Skeletal muscle tissue (tissue), 4 donors: ENCODE measurements around the gene PAM16. TPM values are rescaled to one million over a fixed set of nuclear protein-coding genes. Genes with fewer than 3 reads are reported as not detected.

ENCODE experiments used
- H3K27ac ChIP-seq: one replicate; pipeline ENCODE4 v1.7.0; 2013; ENCODE audit warnings: mild to moderate bottlenecking, low read depth, low read length, inconsistent platforms
- H3K27me3 ChIP-seq, 3 donors: one replicate each; pipeline ENCODE4 v1.7.0; 2013; ENCODE audit warnings: low read length in 3 of 3; ENCODE audit not compliant: control insufficient read depth in 3 of 3, insufficient read depth in 3 of 3
- H3K36me3 ChIP-seq, 3 donors: one replicate each; pipeline ENCODE4 v1.7.0; 2013; ENCODE audit warnings: low read length in 3 of 3; ENCODE audit not compliant: control insufficient read depth in 3 of 3, insufficient read depth in 3 of 3
- H3K4me1 ChIP-seq, 3 donors: one replicate each; pipeline ENCODE4 v1.7.0; 2013; ENCODE audit warnings: low read length in 3 of 3, mild to moderate bottlenecking in 3 of 3; ENCODE audit not compliant: control insufficient read depth in 3 of 3, insufficient read depth in 3 of 3
- H3K4me3 ChIP-seq, 3 donors: one replicate each; pipeline ENCODE4 v1.7.0; 2013; ENCODE audit warnings: low read length in 3 of 3
- H3K9ac ChIP-seq, 3 donors: one replicate each; pipeline ENCODE4 v1.7.0; 2013; ENCODE audit warnings: low read length in 3 of 3, mild to moderate bottlenecking in 3 of 3, moderate library complexity in 2 of 3, low read depth in 1 of 3
- H3K9me3 ChIP-seq, 3 donors: one replicate each; pipeline ENCODE4 v1.7.0; 2013; ENCODE audit warnings: low read length in 3 of 3; ENCODE audit not compliant: control insufficient read depth in 3 of 3
- total RNA-seq: library from RNA; depleted of rRNA; stranded (reverse); fragments of >200 nt; gene quantifications from one replicate; pipeline ENCODE4 v1.2.3, GENCODE V29; 2014
- donor health status: Osteomylitis.

The PAM16 gene
- total RNA-seq, 1 donor from 2014 or later, result 32.9 TPM

DNA sequence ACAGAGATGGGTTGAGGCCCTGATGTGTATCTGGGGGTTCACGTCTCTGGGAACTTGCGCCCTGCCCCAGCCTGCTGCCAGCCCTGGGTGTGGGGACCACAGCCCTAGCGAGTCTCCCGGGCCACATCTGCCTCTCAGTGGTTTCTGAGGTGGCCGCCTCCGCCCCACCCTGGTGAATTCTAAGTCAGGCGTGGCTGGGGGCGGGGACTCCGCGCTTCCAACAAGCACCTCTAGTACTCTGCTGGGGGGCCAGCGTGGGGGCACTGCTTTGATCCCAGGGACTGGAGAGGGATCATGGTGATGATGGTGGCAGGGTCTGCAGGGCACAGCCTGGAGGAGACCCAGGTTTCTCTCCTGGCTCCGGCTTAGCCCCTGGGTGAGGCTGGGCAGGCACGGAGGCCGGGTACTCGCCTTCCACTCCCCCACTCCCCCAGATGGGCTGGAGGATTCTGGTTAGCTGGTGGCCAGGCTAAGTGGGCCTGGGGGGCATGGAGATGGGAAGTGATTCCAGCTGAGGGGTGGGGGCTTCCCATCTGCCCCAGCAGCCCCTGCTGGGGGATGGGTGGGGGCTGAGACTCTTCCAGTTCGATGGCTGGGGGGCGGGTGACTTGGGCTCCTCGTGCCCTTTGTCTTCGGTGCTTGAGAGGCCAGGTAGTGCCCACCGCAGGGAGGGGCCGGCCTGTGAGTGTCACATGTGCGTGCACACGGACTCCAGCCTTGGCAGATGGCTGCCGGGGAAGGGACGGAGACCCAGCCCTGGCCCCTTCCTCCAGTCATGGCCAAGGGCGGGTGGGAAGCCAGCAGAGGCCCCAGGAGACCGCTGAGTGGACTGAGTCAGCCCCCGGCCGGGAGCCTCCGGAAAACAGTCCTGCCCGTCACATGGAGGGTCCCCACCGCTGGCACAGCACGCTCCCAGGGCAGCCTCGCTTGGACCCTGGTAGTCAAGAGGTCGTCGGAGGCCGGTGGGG, 31.4 kb downstream of the PAM16 start:
- Histone ChIP-seq H3K4me3 (no peak overlapping the region), H3K4me1 (peaks cover 50 to 67% (median 56%) of the 10 kb centered on the region in 3 donors), H3K27ac (peak overlapping the region; percentile 77), H3K9me3 (no peaks in the 10 kb centered on the region), H3K9ac (peak overlapping the region; percentile 23 to 51 (median 33)), H3K27me3 (peaks cover 16 to 36% (median 16%) of the 10 kb centered on the region in 3 donors), H3K36me3 (no peaks in the 10 kb centered on the region)

- H3K27ac ChIP-seq, result peak overlapping the region; percentile 77
- peaks cover 48 to 66% (median 52%) of the 10 kb centered on the region in 3 donors for H3K4me1 ChIP-seq
- no peak overlapping the region for H3K4me3 ChIP-seq
Measured at GRCh38 chr16:4318967-4319366, 32.2 kb downstream of the PAM16 start.

DNA sequence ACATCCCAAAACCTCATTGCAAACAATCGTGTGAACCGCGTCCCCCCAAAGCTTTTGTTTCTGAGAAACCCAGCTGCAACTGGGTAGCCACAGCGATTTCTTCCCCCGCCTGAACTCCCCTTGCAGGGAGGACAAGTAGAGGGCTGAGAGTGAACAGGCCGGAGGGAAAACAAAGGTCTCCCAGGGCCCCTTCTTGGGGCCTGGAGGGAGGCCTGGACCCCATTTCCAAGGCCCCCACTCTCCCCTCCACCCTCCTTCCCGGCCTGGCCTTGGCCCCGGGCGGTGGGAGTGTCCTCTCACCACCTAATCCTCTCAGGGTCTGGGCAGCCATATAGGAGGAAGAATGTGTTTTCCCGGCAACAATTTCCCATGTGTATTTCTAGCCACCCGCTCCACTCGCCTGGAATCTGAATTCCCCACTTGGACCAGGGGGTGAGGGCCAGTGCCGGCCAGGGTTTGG, 32.6 kb downstream of the PAM16 start:
- no peaks in the 10 kb centered on the region for H3K36me3 ChIP-seq
- H3K9ac ChIP-seq, result peak overlapping the region in 1 of 3 donors; percentile 23
- H3K27ac ChIP-seq, result peak overlapping the region; percentile 77
- peaks cover 24 to 48% (median 28%) of the 10 kb centered on the region in 3 donors for H3K27me3 ChIP-seq
- peaks cover 44 to 63% (median 48%) of the 10 kb centered on the region in 3 donors for H3K4me1 ChIP-seq
- no peak overlapping the region for H3K4me3 ChIP-seq
- no peaks in the 10 kb centered on the region for H3K9me3 ChIP-seq

More at GRCh38 chr16:4318967-4319366, 32.2 kb downstream of the PAM16 start:
- Histone ChIP-seq H3K9ac (peak overlapping the region in 1 of 3 donors; percentile 23), H3K36me3 (no peaks in the 10 kb centered on the region), H3K27me3 (peaks cover 21 to 44% (median 24%) of the 10 kb centered on the region in 3 donors), H3K9me3 (no peaks in the 10 kb centered on the region)

DNA sequence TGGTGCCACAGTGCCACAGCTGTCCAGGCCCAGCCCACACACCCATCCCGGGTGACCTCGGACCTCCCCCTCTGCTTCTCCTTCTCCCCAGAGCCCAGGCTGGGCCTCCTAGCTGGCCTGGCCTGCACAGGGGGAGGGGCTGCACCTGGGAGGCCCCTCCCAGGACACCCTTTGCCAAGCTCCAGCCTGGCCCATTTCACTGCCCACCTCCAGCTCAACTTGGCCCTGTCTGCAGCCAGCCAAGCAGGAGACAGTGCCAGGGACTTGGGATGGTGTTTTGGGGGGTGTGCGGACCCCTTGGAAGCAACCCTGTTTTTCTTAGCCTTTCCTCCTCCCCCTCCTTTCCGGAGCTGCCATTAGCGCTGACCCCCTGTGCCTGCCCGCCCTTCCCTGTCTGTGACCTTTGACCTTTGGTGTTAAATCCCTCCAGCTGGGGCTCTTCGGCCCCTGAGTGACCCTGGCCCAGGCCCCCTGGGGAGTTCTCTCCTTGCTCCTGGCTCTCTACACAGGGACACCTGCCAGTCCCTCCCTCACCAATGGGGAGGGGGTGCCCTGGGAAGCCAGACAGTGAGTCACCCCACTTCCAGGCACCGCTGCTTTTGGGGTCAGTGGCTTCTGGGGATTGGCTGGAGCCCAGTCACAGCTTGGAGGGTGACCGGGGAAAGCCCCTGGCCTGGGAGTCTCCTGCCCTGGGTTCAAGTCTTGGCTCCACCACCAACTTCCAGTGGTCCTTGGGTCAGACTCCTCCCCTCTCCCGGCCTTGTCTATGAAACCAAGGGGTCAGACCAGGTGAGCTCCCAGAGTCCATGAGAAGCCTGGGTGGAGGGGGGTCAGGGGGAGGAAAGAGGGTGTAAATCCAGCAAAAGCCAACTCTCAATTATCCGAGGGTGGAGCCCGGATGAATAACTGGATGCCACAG, 33.3 kb downstream of the PAM16 start:
- Histone ChIP-seq H3K9me3 (no peaks in the 10 kb centered on the region), H3K9ac (peak overlapping the region in 2 of 3 donors; percentile 56 to 72), H3K4me1 (peaks cover 42 to 58% (median 46%) of the 10 kb centered on the region in 3 donors), H3K36me3 (no peaks in the 10 kb centered on the region), H3K27ac (peak overlapping the region; percentile 77), H3K4me3 (peak overlapping the region; percentile 48 to 70 (median 58)), H3K27me3 (peaks cover 24 to 48% (median 28%) of the 10 kb centered on the region in 3 donors)

DNA sequence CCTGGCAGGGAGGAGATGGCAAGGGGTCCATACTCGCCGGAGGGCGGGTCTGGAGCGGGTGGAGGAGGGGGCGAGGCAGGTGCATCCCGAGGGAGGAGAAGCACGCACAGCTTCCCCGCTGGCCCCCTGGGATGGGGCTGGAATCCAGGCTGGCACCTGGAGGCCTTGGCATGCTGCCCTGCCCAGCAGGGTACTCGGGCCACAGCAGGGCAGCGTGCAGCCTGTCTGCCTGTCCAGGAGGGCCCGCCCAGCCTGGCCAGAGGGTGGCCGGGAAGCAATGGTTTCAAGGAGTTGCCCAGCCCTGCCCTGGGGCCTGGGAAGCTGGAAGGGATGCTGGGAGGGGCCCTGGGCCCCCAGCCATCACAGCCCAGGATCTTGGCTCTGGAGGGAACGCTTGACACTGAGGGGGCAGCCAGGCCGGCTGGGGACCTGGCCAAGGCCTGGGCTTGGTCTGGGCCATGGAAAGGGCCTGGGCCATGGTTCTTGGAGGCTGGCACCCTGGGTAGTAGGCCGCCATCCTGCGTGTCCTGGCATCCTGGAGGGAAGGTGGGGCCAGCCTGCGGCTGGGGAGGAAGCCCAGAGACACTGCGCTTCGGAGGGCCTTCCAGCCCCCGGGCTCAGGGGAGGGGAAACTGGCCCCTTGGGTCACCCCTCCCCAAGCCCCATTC, 34.1 kb downstream of the PAM16 start:
- Histone ChIP-seq H3K36me3 (no peaks in the 10 kb centered on the region), H3K9ac (peak overlapping the region; percentile 30 to 72 (median 56)), H3K27ac (peak overlapping the region; percentile 77), H3K9me3 (no peaks in the 10 kb centered on the region), H3K4me3 (peak overlapping the region; percentile 48 to 70 (median 58)), H3K27me3 (peaks cover 24 to 48% (median 28%) of the 10 kb centered on the region in 3 donors), H3K4me1 (peaks cover 42 to 56% (median 46%) of the 10 kb centered on the region in 3 donors)

DNA sequence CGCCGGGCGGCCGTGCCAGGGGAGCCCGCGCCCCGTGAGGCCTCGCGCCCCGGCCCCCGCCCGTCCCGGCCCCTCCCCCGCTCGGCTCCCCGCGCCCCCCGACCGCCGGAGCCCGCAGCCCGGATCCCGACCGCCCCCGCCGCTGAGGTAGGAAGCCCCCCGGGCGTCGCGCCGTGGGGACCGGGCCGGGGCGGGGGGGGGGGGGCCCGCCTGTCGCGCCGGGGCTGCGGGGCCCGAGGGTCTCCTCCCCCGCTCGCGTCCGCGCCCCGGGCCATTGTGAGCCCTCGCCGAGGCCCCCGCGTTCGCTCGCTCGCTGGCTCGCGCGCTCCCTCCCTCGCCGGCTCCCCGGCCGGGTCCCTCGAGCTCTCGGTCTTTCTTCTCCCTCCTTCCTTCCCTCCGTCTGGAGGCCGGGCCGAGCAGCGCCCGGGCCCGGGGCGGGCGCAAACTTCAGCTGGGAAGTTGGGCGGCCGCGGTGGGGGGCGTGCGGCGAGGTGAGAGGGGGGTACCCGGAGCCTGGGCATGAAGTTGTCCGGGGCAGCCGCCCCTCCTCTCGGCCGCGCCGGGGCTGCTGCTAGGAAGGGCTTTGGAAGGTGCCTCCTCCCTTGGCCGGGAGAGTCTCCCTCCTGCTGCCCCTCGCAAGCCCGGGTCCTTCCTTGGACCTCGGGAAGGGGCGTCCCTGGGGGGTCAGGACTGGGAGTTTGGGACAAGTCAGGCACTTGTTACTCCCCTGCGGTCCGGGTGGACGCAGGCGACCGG, 34.8 kb downstream of the PAM16 start:
- Histone ChIP-seq H3K27ac (peak overlapping the region; percentile 77), H3K27me3 (peaks cover 24 to 48% (median 28%) of the 10 kb centered on the region in 3 donors), H3K9me3 (no peaks in the 10 kb centered on the region), H3K36me3 (no peaks in the 10 kb centered on the region), H3K4me3 (peak overlapping the region; percentile 48 to 70 (median 58)), H3K4me1 (peaks cover 40 to 55% (median 46%) of the 10 kb centered on the region in 3 donors), H3K9ac (peak overlapping the region; percentile 30 to 72 (median 56))

GRCh38 chr16:4315186-4316107, 35.7 kb downstream of the PAM16 start, which contains the start of gene GLIS2:
TSS of gene GLIS2 (plus strand) at chr16:4316067. CDS start at chr16:4332281, 16,214 bp downstream.
- peaks cover 34 to 48% (median 41%) of the 10 kb centered on the region in 3 donors for H3K4me1 ChIP-seq

More at GRCh38 chr16:4315186-4316107, 35.7 kb downstream of the PAM16 start, which contains the start of gene GLIS2:
- Histone ChIP-seq H3K4me3 (peak within 1 kb of the TSS; percentile 48 to 70 (median 58)), H3K27ac (peak within 1 kb of the TSS; percentile 77), H3K36me3 (no peaks in the 10 kb centered on the region), H3K9ac (peak within 1 kb of the TSS; percentile 30 to 72 (median 64)), H3K27me3 (peaks cover 19 to 47% (median 28%) of the 10 kb centered on the region in 3 donors), H3K9me3 (no peaks in the 10 kb centered on the region)
